ENCODE measurements around the gene ZMIZ1.

- TF ChIP-seq POLR2AphosphoS5 (IDR thresholded peaks at IDR 0.05; ENCODE audit: low read depth, low read length) (no peak), POLR2A (IDR thresholded peaks at IDR 0.05; ENCODE audit: borderline replicate concordance, extremely low read depth, insufficient read depth, insufficient read length) (no peak), REST (IDR thresholded peaks at IDR 0.05; ENCODE audit: low read depth) (no peak), CTCF (IDR thresholded peaks at IDR 0.05 in 2 of 3, conservative IDR thresholded peaks at IDR 0.05 in 1 of 3; ENCODE audit: borderline replicate concordance in 1 of 3, insufficient read depth in 1 of 3, low read depth in 2 of 3, low read length in 2 of 3) (no peak), SIN3A (IDR thresholded peaks at IDR 0.05; ENCODE audit: low read depth) (no peak), YY1 (IDR thresholded peaks at IDR 0.05; ENCODE audit: extremely low read depth, insufficient replicate concordance, low read depth, low read length) (no peak), CEBPB (IDR thresholded peaks at IDR 0.05; ENCODE audit: low read depth) (no peak), RAD21 (IDR thresholded peaks at IDR 0.05; ENCODE audit: low read depth) (no peak), EZH2phosphoT487 (IDR thresholded peaks at IDR 0.05; ENCODE audit: borderline replicate concordance) (no peak), ZBTB33 (IDR thresholded peaks at IDR 0.05; ENCODE audit: extremely low read depth, insufficient replicate concordance, low read length) (no peak), ZNF274 (IDR thresholded peaks at IDR 0.05; ENCODE audit: low read depth, low read length) (no peak), EGR1 (IDR thresholded peaks at IDR 0.05; ENCODE audit: low read depth) (no peak), EZH2 (IDR thresholded peaks at IDR 0.05) (no peak)
- TF ChIP-seq, protein P1, sequence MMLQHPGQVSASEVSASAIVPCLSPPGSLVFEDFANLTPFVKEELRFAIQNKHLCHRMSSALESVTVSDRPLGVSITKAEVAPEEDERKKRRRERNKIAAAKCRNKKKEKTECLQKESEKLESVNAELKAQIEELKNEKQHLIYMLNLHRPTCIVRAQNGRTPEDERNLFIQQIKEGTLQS (IDR thresholded peaks at IDR 0.05), result no peak
These were observed 26.6 kb downstream of the ZMIZ1 start for GRCh38 chr10:79095316-79095715.
